Ishikawa (cell line): Measurements from ENCODE around the gene AUTS2.

Experiments
- CEBPB ChIP-seq: IDR thresholded peaks from 2 replicates; pipeline ENCODE4 v1.6.1; 2012
- CREB1 ChIP-seq: IDR thresholded peaks from 2 replicates; pipeline ENCODE4 v1.6.1; 2012; ENCODE audit warnings: low read depth
- EGR1 ChIP-seq: IDR thresholded peaks from 2 replicates; pipeline ENCODE4 v1.6.1; 2012
- EP300 ChIP-seq: IDR thresholded peaks from 2 replicates; pipeline ENCODE4 v1.6.1; 2012; ENCODE audit warnings: borderline replicate concordance
- FOXM1 ChIP-seq: IDR thresholded peaks from 2 replicates; pipeline ENCODE4 v1.6.1; 2012; ENCODE audit warnings: low read depth, borderline replicate concordance
- MAX ChIP-seq: IDR thresholded peaks from 2 replicates; pipeline ENCODE4 v1.6.1; 2012
- NFIC ChIP-seq: IDR thresholded peaks from 2 replicates; pipeline ENCODE4 v1.6.1; 2012
- RAD21 ChIP-seq: IDR thresholded peaks from 2 replicates; pipeline ENCODE4 v1.6.1; 2012; ENCODE audit warnings: low read depth
- REST ChIP-seq: IDR thresholded peaks from 2 replicates; pipeline ENCODE4 v1.6.1; 2012; ENCODE audit warnings: low read depth, mild to moderate bottlenecking
- TAF1 ChIP-seq: IDR thresholded peaks from 2 replicates; pipeline ENCODE4 v1.6.1; 2012; ENCODE audit warnings: low read depth, mild to moderate bottlenecking
- TCF12 ChIP-seq: IDR thresholded peaks from 2 replicates; pipeline ENCODE4 v1.6.1; 2012; ENCODE audit warnings: low read depth
- TEAD4 ChIP-seq: IDR thresholded peaks from 2 replicates; pipeline ENCODE4 v1.6.1; 2012
- USF1 ChIP-seq: IDR thresholded peaks from 2 replicates; pipeline ENCODE4 v1.6.1; 2012
- YY1 ChIP-seq: IDR thresholded peaks from 2 replicates; pipeline ENCODE4 v1.6.1; 2012; ENCODE audit warnings: low read depth
- ZBTB7A ChIP-seq: IDR thresholded peaks from 2 replicates; pipeline ENCODE4 v1.6.1; 2012; ENCODE audit warnings: low read depth

Gene AUTS2

GRCh38 chr7:69762821-69763352 lies 164.6 kb downstream of the AUTS2 start:
- TF ChIP-seq ZBTB7A, result no peak

- no peak for TF ChIP-seq EGR1
- no peak for TF ChIP-seq YY1
- no peak for TF ChIP-seq CEBPB
- TF ChIP-seq FOXM1, result no peak
- TF ChIP-seq TEAD4, result no peak
- no peak for TF ChIP-seq RAD21
- no peak for TF ChIP-seq TAF1
- TF ChIP-seq USF1, result no peak
- no peak for TF ChIP-seq MAX
- TF ChIP-seq REST, result no peak
- TF ChIP-seq EP300, result no peak
- no peak for TF ChIP-seq NFIC
- TF ChIP-seq ZBTB7A, result no peak
- no peak for TF ChIP-seq TCF12
- no peak for TF ChIP-seq CREB1
Measured at GRCh38 chr7:69763513-69763912, 165.2 kb downstream of the AUTS2 start.

GRCh38 chr7:69764147-69764546 lies 165.9 kb downstream of the AUTS2 start:
- no peak for TF ChIP-seq FOXM1
- no peak for TF ChIP-seq EP300
- TF ChIP-seq YY1, result no peak
- no peak for TF ChIP-seq MAX
- no peak for TF ChIP-seq RAD21
- no peak for TF ChIP-seq NFIC
- no peak for TF ChIP-seq REST
- TF ChIP-seq TEAD4, result no peak
- TF ChIP-seq ZBTB7A, result no peak
- no peak for TF ChIP-seq EGR1

- TF ChIP-seq MAX, result no peak
Measured at GRCh38 chr7:69764681-69765080, 166.4 kb downstream of the AUTS2 start.

- TF ChIP-seq YY1, result no peak
- TF ChIP-seq TCF12, result no peak
- TF ChIP-seq CREB1, result no peak
- TF ChIP-seq USF1, result no peak
- TF ChIP-seq NFIC, result no peak
- TF ChIP-seq REST, result no peak
- no peak for TF ChIP-seq EGR1
- TF ChIP-seq RAD21, result no peak
- no peak for TF ChIP-seq CEBPB
- no peak for TF ChIP-seq EP300
- no peak for TF ChIP-seq TAF1
- no peak for TF ChIP-seq ZBTB7A
- TF ChIP-seq MAX, result no peak
- TF ChIP-seq FOXM1, result no peak
- no peak for TF ChIP-seq TEAD4
Measured at GRCh38 chr7:69765879-69766278, 167.6 kb downstream of the AUTS2 start.
